Epidermal melanocyte (primary cell): ENCODE measurements around the gene FASTKD2.

ENCODE experiments used
- DNase-seq: peaks from one replicate; pipeline ENCODE4 v3.0.0; 2011; ENCODE audit warnings: low spot score; ENCODE audit not compliant: insufficient read length

FASTKD2 gene

GRCh38 chr2:206836722-206837121 lies 71.3 kb downstream of the FASTKD2 start:
- no peak for DNase-seq

GRCh38 chr2:206837775-206838174 lies 72.4 kb downstream of the FASTKD2 start:
- DNase-seq, result no peak

GRCh38 chr2:206838690-206839089 lies 73.3 kb downstream of the FASTKD2 start:
- no peak for DNase-seq

GRCh38 chr2:206840999-206841398 lies 75.6 kb downstream of the FASTKD2 start:
- no peak for DNase-seq
